RWPE1 (cell line): ENCODE data around the gene SLC25A18.

Source experiments
- CTCF ChIA-PET: fragments of 350-600 bp; sonication (Branson Sonifier 250); formaldehyde crosslinking; extraction: SDS; loops from one replicate; lab custom pipeline; 2021; lab: Yijun Ruan, JAX
- POLR2A ChIA-PET: fragments of 400-600 bp; formaldehyde crosslinking; extraction: SDS; loops from one replicate; lab custom pipeline; 2020; ENCODE audit warnings: antibody characterized with exemption; ENCODE audit not compliant: low non-redundant PET; lab: Yijun Ruan, JAX
- DNase-seq: peaks from one replicate; pipeline ENCODE4 v3.0.0; 2012; ENCODE audit warnings: low spot score
- H3K27ac ChIP-seq: fragments of 450-650 bp; 2 replicates; pipeline ENCODE4 v1.5.1; 2017
- TF ChIP-seq, protein P1 (sequence below): fragments of 450-650 bp; conservative IDR thresholded peaks from 2 replicates; pipeline ENCODE4 v1.5.1; 2017; ENCODE audit warnings: low read depth, mild to moderate bottlenecking

SLC25A18 gene

DNA sequence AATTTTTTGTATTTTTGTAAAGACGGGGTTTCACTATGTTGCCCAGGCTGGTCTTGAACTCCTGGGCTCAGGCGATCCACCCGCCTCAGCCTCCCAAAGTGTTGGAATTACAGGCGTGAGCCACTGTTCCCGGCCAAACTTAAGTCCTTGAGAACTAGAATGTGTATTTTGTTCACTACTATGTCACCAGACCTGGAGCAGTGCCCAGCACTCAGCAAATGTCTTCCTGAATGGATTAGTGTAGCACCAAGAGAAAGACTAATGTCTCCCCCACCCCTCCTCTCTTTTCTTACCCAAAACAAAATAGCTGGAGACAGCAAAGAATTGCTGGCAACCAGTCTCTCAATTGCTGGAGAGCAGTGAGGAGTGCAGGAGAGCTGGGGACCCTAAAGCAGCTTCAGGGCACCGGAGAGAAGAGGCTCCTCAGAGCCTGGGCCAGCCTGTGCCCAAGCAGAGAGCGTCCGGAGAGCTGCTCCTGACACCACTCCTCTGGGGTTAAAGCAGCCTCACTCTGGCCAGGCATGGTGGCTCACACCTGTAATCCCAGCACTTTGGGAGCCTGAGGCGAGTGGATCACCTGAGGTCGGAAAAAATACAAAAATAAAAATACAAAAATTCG, 14.9 kb downstream of the SLC25A18 start:
- POLR2A ChIA-PET, result interaction anchor here (0.6 kb wide), 1 partner anchor 194 kb away, joined by 5 read pairs; no protein-coding TSS in a partner anchor
- CTCF ChIA-PET, result no interaction called here
- no peak for DNase-seq
- H3K27ac ChIP-seq, result peak overlapping the region; percentile 90
- TF ChIP-seq, protein P1, sequence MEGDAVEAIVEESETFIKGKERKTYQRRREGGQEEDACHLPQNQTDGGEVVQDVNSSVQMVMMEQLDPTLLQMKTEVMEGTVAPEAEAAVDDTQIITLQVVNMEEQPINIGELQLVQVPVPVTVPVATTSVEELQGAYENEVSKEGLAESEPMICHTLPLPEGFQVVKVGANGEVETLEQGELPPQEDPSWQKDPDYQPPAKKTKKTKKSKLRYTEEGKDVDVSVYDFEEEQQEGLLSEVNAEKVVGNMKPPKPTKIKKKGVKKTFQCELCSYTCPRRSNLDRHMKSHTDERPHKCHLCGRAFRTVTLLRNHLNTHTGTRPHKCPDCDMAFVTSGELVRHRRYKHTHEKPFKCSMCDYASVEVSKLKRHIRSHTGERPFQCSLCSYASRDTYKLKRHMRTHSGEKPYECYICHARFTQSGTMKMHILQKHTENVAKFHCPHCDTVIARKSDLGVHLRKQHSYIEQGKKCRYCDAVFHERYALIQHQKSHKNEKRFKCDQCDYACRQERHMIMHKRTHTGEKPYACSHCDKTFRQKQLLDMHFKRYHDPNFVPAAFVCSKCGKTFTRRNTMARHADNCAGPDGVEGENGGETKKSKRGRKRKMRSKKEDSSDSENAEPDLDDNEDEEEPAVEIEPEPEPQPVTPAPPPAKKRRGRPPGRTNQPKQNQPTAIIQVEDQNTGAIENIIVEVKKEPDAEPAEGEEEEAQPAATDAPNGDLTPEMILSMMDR, result no peak

DNA sequence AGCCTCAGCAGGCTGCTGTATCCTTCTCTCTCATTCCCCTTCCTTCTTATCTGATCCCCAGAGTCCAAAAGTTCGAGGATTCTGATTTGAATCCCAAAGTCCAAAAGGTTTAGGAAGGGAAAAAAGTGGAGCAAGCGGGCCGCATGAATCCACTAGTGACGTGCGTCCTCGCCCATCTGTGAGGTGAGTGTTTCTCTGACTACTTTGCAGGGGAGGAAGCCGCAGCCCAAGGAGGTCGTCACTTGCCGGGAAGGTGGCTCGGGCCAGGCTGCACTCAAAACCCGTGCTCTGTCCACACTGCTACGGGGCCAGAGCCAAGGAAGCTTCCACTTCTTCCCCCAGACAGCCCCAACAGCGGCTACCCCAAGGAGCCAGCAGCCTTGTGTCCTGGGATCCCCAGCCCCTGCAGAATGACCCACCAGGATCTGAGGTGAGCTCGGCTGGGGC, 16.3 kb downstream of the SLC25A18 start:
- H3K27ac ChIP-seq, result no peak overlapping the region
- TF ChIP-seq, protein P1, result no peak
- POLR2A ChIA-PET, result interaction anchor here (0.8 kb wide), 1 partner anchor 21 kb away, joined by 3 read pairs; no protein-coding TSS in a partner anchor
- no peak for DNase-seq
- CTCF ChIA-PET, result no interaction called here

DNA sequence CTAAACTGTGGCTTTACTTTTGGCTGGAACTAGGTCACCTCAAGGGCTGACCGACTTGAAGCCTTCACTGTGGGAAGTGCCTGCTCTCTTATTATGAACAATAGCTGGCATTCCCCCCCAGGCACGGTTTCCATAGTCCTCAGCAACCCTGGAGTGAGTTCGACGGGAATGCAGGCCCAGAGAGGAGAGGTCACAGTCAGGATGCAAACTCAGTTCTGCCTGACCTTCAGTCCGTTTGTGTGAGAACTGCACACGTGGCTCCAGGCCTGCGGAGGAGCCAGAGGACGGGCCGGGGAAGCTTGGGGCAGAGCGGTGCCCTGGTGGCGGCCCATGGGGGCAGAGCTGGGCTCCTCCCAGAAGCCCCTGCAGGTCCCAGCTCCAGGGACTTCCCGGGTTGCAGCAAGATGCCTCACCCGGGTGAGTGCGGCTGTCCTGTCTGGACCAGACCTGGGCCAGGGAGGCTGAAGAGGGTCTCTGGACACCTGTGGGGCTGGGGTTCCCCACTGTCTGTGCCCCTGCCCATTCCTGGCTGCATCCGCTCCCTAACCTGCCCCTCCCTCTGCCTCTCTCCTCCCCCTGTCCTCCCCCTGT, 17.2 kb downstream of the SLC25A18 start:
- TF ChIP-seq, protein P1, result no peak
- ChIA-PET POLR2A (interaction anchor here (0.8 kb wide), 1 partner anchor 20 kb away, joined by 3 read pairs; no protein-coding TSS in a partner anchor), CTCF (interaction anchor here (1.1 kb wide), 1 partner anchor 22 kb away, joined by 3 read pairs; no protein-coding TSS in a partner anchor)
- no peak overlapping the region for H3K27ac ChIP-seq
- DNase-seq, result no peak

DNA sequence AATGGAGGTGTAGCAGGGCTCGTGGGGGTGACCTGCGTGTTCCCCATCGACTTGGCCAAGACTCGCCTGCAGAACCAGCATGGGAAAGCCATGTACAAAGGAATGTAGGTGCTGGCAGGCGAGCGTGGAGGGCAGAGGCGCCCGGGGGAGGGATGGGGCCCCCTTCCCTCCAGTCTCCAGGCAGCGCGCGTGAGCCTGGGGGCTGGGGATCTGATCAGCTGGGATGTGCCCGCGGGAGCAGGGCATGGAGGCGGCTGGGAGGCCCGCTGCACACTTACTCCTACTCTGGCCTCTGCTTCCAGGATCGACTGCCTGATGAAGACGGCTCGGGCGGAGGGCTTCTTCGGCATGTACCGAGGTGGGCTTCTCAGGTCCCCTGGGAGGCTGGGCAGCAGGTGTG, 17.8 kb downstream of the SLC25A18 start:
- POLR2A ChIA-PET, result no interaction called here
- DNase-seq, result no peak
- TF ChIP-seq, protein P1, result no peak
- no peak overlapping the region for H3K27ac ChIP-seq
- CTCF ChIA-PET, result interaction anchor here (1.1 kb wide), 1 partner anchor 22 kb away, joined by 3 read pairs; no protein-coding TSS in a partner anchor

DNA sequence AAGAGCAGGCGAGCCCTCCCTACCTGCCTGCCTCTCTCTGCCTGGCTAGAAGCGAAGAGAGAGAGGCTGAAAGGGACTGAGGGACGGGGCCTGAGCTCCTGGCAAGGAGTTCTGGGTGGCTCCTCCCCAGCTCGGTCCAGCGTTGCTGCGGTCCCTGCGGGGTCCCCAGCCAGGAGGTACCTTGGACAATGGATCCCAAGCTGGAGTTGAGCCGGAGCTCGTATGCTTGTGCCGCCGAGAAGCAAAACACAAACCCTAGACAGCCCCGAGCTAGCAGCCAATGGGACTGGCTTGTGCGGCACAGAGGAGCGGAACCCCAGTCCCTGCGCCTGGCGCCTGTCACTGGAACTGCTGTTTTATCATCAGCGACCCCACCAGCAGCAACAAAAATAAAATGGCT, 18.3 kb downstream of the SLC25A18 start:
- H3K27ac ChIP-seq, result no peak overlapping the region
- CTCF ChIA-PET, result no interaction called here
- POLR2A ChIA-PET, result no interaction called here
- TF ChIP-seq, protein P1, result no peak
- DNase-seq, result no peak

DNA sequence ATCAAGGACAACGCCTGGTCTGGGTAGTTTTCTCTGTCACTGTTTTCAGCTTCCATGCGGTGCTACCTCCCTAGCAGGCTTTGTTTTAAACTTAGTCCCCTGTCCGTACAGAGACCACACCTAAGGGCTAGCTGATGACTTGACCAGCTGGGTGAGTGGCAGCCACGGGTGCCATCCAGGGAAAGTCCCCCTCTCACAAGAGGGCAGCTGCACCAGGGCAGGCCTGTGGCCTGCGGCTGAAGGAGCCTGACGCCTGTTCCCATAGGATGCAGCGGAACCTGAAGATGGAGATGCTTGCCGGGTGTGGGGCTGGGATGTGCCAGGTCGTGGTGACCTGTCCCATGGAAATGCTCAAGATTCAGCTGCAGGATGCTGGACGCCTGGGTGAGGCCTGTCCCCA, 19.9 kb downstream of the SLC25A18 start:
- ChIA-PET CTCF (interaction anchor here (1.3 kb wide), 1 partner anchor 25 kb away, joined by 5 read pairs; no protein-coding TSS in a partner anchor), POLR2A (no interaction called here)
- H3K27ac ChIP-seq, result no peak overlapping the region
- no peak for DNase-seq
- TF ChIP-seq, protein P1, result no peak
